Retinal pigment epithelial cell (primary cell): Measurements from ENCODE around the gene JSRP1.

Experiments used
- DNase-seq: peaks from one replicate; pipeline ENCODE4 v3.0.0-alpha.2; 2010; ENCODE audit warnings: low read depth
- H3K4me3 ChIP-seq: 2 replicates; pipeline ENCODE4 v1.5.1; 2011; ENCODE audit warnings: mild to moderate bottlenecking, low read length, control low read depth, moderate library complexity
- TF ChIP-seq, protein P1 (sequence below): conservative IDR thresholded peaks from 2 replicates; pipeline ENCODE4 v1.5.1; 2011; ENCODE audit warnings: low read depth, low read length, control low read depth, inconsistent platforms

Gene JSRP1

DNA sequence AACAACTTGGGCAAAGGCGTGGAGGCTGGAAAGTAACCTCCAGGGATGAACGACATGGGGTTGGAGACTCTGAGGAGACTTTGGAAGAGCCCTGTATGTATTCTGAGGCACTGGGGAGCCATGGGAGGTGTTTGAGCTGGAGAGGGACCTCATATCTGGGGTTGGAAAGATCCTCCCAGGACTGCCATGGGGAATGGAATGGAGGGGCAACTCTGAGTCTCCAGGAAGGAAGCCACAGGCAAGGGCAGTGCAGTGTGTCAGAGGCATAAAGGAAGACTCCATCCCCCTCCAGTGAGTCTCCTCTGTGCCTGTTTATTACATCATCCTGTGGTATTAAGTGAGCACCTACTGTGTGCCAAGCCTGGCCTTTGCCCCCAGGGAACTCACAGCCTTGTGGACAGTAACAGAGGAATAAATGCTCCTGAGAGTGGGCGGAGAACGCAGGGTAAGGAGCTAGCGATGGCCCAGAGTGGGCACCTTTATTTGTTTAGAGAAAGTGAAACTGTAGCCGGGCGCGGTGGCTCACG lies 18.0 kb upstream of the JSRP1 start:
- no peak overlapping the region for H3K4me3 ChIP-seq
- TF ChIP-seq, protein P1, sequence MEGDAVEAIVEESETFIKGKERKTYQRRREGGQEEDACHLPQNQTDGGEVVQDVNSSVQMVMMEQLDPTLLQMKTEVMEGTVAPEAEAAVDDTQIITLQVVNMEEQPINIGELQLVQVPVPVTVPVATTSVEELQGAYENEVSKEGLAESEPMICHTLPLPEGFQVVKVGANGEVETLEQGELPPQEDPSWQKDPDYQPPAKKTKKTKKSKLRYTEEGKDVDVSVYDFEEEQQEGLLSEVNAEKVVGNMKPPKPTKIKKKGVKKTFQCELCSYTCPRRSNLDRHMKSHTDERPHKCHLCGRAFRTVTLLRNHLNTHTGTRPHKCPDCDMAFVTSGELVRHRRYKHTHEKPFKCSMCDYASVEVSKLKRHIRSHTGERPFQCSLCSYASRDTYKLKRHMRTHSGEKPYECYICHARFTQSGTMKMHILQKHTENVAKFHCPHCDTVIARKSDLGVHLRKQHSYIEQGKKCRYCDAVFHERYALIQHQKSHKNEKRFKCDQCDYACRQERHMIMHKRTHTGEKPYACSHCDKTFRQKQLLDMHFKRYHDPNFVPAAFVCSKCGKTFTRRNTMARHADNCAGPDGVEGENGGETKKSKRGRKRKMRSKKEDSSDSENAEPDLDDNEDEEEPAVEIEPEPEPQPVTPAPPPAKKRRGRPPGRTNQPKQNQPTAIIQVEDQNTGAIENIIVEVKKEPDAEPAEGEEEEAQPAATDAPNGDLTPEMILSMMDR = no peak
- no peak for DNase-seq

DNA sequence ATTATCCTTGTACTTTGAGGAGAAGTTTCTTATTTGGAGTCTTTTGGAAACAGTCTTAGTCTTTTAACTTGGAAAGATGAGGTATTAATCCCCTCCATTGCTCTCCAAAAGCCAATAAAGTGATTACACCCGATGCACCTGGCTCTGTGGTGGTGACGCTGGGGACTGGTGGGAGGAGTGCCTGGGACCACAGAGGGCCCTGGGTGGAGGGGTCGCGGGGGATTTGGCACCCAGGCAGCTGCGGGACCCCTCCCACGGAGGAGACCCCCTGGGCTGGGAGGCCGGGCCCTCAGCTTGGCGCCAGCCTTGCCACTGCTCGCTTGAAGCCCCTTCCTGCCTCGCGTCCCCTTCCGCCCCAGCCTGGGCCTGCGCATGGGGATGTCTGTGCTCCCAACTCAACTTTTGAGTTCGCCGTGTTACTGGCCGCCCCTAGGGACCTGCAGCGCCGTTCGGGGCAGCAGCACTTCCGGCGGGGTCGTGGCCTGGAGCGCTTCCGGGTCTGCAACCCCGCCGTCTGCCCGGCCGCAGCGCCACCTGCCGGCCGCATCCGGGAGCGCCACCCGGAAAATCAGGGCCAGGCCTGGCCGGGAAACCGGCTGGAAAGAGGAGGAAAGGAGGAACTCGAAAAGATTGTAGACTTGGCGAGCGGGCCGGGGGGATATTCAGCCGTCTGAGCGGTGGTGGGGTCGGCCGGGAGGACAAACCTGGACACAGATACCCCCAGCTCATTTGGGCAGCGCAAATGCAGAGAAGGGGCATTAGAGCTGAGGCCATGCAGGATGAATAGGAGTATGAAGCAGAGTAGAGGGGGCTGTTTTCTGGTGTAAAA lies 17.4 kb upstream of the JSRP1 start:
- peak overlapping the region; percentile 21 for H3K4me3 ChIP-seq
- peak; percentile 22 for DNase-seq
- TF ChIP-seq, protein P1 = peak; percentile 82

DNA sequence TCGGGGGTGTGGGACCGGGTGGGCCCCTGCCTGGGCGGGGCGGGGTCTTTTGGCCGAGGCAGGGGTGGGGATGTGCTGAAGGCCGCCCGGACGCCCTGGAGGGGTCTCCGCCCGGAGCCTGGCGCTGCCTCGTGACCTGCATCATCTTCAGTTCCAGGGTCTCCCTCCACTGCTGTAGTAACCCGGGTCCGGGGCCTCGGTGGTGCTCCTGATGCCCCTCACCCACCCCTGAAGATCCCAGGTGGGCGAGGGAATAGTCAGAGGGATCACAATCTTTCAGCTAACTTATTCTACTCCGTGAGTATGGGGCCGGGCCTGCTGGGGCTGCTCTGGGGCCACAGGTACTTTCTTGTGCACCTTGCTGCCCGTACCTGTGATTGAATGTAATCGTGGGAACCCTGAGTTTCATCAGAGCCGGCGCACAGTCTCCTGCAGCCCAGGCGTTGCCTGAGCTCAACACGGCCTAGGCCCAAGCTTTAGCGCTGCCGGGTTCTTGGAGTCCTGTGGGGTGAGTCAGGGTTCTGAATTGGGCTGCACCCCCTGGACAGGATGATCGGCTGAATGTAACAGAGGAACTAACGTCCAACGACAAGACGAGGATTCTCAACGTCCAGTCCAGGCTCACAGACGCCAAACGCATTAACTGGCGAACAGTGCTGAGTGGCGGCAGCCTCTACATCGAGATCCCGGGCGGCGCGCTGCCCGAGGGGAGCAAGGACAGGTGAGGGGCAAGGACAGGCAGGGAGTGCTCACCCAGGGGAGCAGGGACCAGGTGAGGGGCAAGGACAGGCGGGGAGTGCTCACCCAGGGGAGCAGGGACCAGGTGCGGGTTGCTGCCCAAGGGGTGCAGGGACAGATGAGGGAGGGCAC lies 15.3 kb upstream of the JSRP1 start:
- DNase-seq = no peak
- H3K4me3 ChIP-seq = peak overlapping the region; percentile 95
- TF ChIP-seq, protein P1 = no peak

GRCh38 chr19:2270423-2271233 lies 14.4 kb upstream of the JSRP1 start:
- H3K4me3 ChIP-seq = peak overlapping the region; percentile 95

DNA sequence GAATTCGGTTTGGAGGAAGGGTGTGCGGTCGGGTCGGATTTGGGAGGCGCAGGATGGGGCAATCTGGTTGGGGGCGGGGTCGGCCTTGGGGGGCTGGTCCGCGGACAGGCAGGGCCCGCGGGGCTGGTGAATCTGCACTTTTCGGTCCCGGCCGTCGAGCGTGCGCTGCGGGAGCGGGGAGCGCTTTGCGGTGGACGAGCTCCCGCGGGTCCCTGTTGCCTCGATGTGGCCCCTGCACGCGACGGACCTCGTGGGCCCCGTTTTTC lies 13.9 kb upstream of the JSRP1 start:
- peak overlapping the region; percentile 95 for H3K4me3 ChIP-seq
- TF ChIP-seq, protein P1 = no peak
- no peak for DNase-seq

More at GRCh38 chr19:2270423-2271233, 14.4 kb upstream of the JSRP1 start:
- TF ChIP-seq, protein P1 = no peak
- peak; percentile 26 for DNase-seq

GRCh38 chr19:2269244-2270156 lies 13.3 kb upstream of the JSRP1 start:
- DNase-seq = peak; percentile 72
- TF ChIP-seq, protein P1 = no peak
- peak overlapping the region; percentile 95 for H3K4me3 ChIP-seq
